Epithelial cell of esophagus (primary cell): ENCODE results near the gene XRCC4.

Experiments used
- DNase-seq: peaks from one replicate; pipeline ENCODE4 v3.0.0; 2010; ENCODE audit warnings: low read depth
- H3K4me3 ChIP-seq: 2 replicates; pipeline ENCODE4 v1.5.1; 2011; ENCODE audit warnings: mild to moderate bottlenecking, low read length, control low read depth
- TF ChIP-seq, protein P1 (sequence below): IDR thresholded peaks from 2 replicates; pipeline ENCODE4 v1.5.1; 2011; ENCODE audit warnings: low read depth, mild to moderate bottlenecking, low read length, control low read depth, inconsistent platforms; ENCODE audit not compliant: insufficient read depth; ENCODE audit errors: missing control alignments

XRCC4 gene

DNA sequence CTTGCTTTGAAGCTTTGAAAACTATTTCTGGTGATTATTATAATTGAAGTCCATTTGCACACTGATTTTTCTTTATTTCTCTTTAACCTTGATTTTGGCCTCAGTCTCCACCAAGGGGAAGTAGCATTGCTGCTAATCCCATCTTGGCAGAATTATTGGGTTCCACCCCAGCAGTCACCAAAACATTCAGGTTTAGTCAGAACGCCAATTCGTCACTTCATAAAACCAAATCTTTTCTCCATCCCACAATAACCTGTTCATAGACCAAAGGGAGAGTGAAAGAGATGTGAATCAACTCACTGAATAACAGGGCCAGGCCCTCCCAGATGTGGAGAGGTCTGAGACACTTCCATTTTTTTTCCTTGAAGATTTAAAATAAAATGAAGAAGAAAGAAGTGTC lies 299.1 kb downstream of the XRCC4 start:
- TF ChIP-seq, protein P1, sequence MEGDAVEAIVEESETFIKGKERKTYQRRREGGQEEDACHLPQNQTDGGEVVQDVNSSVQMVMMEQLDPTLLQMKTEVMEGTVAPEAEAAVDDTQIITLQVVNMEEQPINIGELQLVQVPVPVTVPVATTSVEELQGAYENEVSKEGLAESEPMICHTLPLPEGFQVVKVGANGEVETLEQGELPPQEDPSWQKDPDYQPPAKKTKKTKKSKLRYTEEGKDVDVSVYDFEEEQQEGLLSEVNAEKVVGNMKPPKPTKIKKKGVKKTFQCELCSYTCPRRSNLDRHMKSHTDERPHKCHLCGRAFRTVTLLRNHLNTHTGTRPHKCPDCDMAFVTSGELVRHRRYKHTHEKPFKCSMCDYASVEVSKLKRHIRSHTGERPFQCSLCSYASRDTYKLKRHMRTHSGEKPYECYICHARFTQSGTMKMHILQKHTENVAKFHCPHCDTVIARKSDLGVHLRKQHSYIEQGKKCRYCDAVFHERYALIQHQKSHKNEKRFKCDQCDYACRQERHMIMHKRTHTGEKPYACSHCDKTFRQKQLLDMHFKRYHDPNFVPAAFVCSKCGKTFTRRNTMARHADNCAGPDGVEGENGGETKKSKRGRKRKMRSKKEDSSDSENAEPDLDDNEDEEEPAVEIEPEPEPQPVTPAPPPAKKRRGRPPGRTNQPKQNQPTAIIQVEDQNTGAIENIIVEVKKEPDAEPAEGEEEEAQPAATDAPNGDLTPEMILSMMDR = no peak
- DNase-seq = no peak
- no peak overlapping the region for H3K4me3 ChIP-seq

DNA sequence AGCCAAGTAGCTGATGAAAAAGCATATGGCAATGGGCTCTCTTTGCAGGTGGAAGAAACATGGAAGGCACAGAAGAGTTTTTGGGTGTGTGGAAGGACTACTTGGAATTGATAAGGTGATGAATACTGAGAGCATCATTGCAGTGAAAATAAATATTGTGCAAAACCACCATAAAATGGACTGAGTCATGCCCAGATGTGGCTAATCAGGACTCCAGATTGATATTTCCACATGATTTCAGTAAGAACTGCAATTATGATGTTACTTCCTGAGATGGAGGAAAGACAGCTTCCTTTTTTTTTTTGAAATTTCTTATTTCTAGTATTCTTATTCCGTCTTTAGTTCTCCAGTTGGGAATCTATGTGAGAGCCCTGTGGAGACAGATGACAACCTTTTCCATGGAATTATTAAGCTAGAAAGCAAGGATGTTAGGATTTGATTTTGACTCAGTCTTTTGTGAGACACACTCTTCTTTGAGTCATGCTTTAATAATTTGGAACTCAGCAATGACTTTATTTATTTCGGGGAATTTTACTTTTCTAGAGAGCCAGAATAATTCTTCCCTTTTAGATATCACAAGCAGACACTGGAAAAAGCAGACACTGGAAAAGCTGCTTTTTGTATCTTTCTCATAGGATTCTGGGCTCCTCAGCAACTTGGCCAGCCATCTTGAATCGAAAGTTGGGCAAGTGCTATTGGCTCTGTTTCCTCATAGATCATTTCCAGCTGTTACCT lies 300.0 kb downstream of the XRCC4 start:
- H3K4me3 ChIP-seq = no peak overlapping the region
- peak; percentile 33 for DNase-seq

DNA sequence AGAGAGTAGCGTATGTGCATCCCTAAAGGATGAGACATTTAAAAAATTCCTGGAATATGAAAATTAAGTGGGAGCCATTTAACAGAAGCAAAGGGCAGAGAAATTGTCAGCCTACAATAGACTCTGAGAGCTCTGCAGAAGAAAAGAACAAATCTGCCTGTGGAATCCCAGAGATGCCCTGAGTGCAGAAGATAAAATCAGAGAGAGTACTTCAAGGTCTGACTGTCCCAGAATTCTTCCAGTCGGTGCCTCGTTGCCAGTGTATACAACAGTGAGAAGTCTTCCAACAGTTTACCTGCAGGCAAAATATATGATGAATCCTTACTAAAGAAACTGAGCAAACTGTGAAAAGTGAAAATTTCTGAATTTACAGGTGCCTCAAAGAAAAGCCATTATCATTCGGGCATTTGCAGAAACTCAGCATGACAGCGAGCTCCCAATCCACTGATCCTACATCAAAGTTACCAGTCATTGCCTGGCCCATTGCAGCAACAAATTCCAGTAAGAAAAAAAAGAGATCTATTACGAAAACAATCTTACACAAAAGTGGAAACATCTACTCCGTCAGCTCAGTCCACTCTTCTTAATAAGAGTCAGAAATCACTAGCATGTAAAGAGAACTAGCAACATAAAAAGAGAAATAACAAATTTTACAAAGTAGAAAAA lies 301.4 kb downstream of the XRCC4 start:
- no peak overlapping the region for H3K4me3 ChIP-seq
- TF ChIP-seq, protein P1 = no peak
- DNase-seq = no peak

More for the DNA sequence above, 300.0 kb downstream of the XRCC4 start:
- TF ChIP-seq, protein P1 = no peak

DNA sequence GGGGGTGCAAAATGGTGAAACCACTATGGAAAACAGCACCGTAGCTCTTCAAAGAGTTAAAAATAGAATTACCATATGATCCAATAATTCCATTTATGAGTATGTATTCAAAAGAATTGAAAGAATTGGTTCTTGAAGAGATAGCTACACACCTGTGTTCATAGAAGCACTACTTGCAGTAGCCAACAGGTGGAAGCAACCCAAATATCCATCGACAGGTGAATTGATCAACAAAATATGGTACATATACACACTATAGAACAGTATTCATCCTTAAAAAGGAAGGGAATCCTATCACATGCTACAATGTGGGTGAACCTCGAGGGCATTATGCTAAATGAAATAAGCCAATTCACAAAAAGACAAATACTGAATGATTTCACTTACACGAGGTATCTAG lies 308.5 kb downstream of the XRCC4 start:
- DNase-seq = no peak
- TF ChIP-seq, protein P1 = peak; percentile 24

DNA sequence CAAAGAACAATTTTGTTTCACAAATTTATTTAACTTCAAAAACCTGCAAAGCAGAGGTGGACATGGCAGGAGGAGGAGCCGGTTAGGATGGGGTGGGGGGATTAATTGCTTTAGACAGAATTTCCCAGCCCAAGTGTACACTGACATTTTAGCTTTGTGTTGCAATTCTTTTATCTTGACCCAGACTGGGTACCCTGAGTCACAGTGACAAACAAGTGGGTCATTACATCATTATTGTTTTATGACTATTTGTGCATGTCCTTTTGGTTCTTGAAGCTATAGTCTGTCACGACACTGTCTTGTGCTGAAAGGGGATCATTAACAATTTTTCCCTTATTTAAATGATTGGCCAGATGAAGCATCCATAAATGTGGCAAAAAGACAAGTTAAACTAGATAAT lies 309.7 kb downstream of the XRCC4 start:
- TF ChIP-seq, protein P1 = no peak
- no peak overlapping the region for H3K4me3 ChIP-seq
- no peak for DNase-seq

More for the DNA sequence above, 308.5 kb downstream of the XRCC4 start:
- no peak overlapping the region for H3K4me3 ChIP-seq

DNA sequence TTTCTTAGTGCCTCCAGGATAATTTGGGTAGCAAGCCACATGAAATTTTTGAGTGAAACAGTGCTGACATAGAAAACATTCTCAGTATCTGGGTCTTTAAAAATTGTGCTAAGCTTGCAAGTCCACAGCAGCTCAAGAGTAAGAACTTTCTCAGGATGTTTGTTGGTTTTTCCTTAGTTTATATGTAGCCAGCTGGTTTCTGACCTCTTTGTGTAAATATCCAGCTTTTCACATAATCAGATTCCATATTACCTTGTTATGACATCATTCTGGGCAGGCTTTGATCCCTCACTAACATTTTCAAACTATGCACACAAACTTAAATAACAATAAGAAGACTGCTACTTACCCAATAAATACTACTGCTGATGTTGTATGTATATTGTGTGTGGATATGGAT lies 311.3 kb downstream of the XRCC4 start:
- no peak overlapping the region for H3K4me3 ChIP-seq
- TF ChIP-seq, protein P1 = no peak
- no peak for DNase-seq
